Parathyroid adenoma (tissue), 2 donors: ENCODE measurements around the gene MAGI3.

Experiments
- H2AFZ ChIP-seq: fragments of 300-600 bp; sonication (generic); one replicate; pipeline ENCODE4 v1.7.0; 2017; ENCODE audit warnings: antibody characterized with exemption, mild to moderate bottlenecking
- H3K27ac ChIP-seq: fragments of 300-600 bp; sonication (generic); one replicate; pipeline ENCODE4 v1.7.0; 2017
- H3K27me3 ChIP-seq: fragments of 300-600 bp; sonication (generic); one replicate; pipeline ENCODE4 v1.7.0; 2017; ENCODE audit warnings: low read length; ENCODE audit not compliant: control insufficient read depth, insufficient read depth
- H3K36me3 ChIP-seq: fragments of 300-600 bp; sonication (generic); one replicate; pipeline ENCODE4 v1.7.0; 2017; ENCODE audit warnings: low read length; ENCODE audit not compliant: control insufficient read depth, insufficient read depth
- H3K4me1 ChIP-seq: fragments of 300-600 bp; sonication (generic); one replicate; pipeline ENCODE4 v1.7.0; 2017; ENCODE audit warnings: control low read depth
- H3K4me2 ChIP-seq: fragments of 300-600 bp; sonication (generic); one replicate; pipeline ENCODE4 v1.7.0; 2017; ENCODE audit warnings: low read length
- H3K4me3 ChIP-seq: fragments of 300-600 bp; sonication (generic); one replicate; pipeline ENCODE4 v1.7.0; 2017; ENCODE audit warnings: low read depth, low read length
- H3K79me2 ChIP-seq: fragments of 300-600 bp; sonication (generic); one replicate; pipeline ENCODE4 v1.7.0; 2017; ENCODE audit warnings: control low read depth
- H3K9ac ChIP-seq: fragments of 300-600 bp; sonication (generic); one replicate; pipeline ENCODE4 v1.7.0; 2017; ENCODE audit warnings: mild to moderate bottlenecking
- H3K9me3 ChIP-seq: fragments of 300-600 bp; sonication (generic); one replicate; pipeline ENCODE4 v1.7.0; 2017; ENCODE audit warnings: low read length; ENCODE audit not compliant: control insufficient read depth
- TF ChIP-seq, protein P1 (sequence below): fragments of 300-600 bp; sonication (generic); IDR thresholded peaks from one replicate; pipeline ENCODE4 v1.7.0; 2017; ENCODE audit warnings: antibody characterized with exemption, mild to moderate bottlenecking
- donor health status: primary hyperparathyroidism.

MAGI3 gene

DNA sequence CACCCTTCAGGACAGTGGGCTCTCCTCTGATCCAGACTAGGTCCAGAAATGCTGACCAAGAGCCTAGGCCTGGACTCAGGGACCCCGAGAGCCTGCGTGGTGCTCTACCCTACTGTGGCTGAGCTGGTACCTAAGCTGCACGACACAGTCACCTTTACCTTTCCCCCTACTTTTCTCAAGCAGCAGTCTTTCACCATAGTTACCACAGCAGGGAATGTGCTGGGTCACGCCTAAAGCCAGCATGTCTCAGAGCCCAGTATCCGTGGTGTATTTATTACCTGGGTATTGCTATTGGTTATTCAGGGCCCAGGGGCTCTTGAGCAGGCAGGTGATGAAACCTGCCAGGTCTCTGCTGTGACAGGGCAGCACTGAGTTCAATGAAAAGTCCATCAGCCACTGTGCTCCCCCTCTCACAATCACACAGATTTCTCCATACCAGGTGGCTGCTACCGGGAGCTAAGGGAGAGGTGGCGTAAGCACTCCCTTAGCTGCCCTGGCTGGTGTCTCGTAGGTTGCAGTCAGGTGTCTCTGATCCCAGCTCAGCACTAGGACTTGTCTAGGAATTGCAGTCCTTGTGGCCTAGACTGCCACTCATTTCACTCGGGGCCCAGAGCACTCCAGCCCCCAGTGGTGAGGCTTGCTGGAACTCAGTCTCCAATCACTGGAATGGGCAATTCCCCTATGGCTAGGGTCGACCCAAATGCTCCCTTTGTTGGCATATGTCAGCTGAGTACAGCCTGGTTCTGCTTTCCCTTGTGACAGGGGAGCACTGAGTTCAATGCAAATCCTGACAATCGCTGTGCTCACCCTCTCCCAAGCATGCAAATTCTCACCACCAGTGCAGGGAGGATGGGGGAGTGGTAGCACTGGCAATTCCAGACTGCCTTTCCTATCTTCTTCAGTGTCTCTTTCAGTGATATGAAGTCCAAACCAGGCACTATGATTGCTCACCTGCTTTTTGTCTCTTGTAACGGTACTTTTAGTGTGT is 240.3 kb downstream of the MAGI3 start:
- H3K27me3 ChIP-seq = no peaks in the 10 kb centered on the region
- H3K4me1 ChIP-seq = no peaks in the 10 kb centered on the region

DNA sequence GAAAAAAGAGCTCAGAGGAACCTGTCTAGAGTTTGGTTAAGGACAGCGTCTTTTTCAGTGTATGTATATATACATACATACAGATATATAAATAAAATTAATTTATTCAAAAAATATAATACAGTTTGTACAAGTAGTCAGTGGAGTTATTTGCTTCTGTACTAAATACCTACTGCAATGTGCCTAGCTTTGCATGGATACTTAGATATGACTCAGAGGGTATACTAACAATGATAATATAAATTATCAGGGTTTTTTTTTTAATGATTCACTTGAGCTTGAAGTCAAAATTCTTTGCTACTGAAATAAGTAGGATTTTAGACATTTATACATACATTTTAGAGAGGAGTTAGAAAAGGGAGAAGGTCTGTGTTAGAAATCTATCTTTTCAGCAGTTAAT is 251.1 kb downstream of the MAGI3 start:
- H3K4me2 ChIP-seq = no peak overlapping the region
- H2AFZ ChIP-seq = no peak overlapping the region
- no peak overlapping the region for H3K9ac ChIP-seq
- TF ChIP-seq, protein P1, sequence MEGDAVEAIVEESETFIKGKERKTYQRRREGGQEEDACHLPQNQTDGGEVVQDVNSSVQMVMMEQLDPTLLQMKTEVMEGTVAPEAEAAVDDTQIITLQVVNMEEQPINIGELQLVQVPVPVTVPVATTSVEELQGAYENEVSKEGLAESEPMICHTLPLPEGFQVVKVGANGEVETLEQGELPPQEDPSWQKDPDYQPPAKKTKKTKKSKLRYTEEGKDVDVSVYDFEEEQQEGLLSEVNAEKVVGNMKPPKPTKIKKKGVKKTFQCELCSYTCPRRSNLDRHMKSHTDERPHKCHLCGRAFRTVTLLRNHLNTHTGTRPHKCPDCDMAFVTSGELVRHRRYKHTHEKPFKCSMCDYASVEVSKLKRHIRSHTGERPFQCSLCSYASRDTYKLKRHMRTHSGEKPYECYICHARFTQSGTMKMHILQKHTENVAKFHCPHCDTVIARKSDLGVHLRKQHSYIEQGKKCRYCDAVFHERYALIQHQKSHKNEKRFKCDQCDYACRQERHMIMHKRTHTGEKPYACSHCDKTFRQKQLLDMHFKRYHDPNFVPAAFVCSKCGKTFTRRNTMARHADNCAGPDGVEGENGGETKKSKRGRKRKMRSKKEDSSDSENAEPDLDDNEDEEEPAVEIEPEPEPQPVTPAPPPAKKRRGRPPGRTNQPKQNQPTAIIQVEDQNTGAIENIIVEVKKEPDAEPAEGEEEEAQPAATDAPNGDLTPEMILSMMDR = no peak
- H3K27ac ChIP-seq = no peak overlapping the region
- no peaks in the 10 kb centered on the region for H3K36me3 ChIP-seq
- no peaks in the 10 kb centered on the region for H3K27me3 ChIP-seq
- no peaks in the 10 kb centered on the region for H3K4me1 ChIP-seq
- H3K4me3 ChIP-seq = no peak overlapping the region
- H3K79me2 ChIP-seq = no peaks in the 10 kb centered on the region
- H3K9me3 ChIP-seq = no peaks in the 10 kb centered on the region

More for the DNA sequence above, 240.3 kb downstream of the MAGI3 start:
- Histone ChIP-seq H3K9ac (no peak overlapping the region), H3K36me3 (no peaks in the 10 kb centered on the region), H3K4me2 (no peak overlapping the region), H3K9me3 (no peaks in the 10 kb centered on the region), H3K4me3 (no peak overlapping the region), H2AFZ (no peak overlapping the region), H3K27ac (no peak overlapping the region), H3K79me2 (no peaks in the 10 kb centered on the region)
- TF ChIP-seq, protein P1 = no peak

DNA sequence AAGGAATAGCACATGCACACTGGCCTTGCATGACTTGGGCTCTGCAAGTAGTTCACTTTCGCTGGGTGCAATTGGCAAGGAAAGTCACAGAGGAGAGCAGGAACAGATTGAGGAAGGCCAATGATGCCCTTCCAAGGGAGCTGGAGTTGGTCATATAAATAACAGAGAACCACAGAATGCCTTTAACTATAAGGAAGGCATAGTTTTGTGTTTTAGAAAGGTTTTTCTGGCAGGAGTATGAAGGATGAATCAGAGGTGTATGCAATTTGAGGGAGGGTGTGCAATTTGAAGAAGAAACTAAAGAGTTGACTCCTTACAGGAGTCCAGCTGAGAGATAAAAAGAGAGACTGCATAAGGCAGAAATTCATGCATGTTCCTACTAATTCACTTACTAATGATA is 256.8 kb downstream of the MAGI3 start:
- Histone ChIP-seq H3K36me3 (no peaks in the 10 kb centered on the region), H3K4me3 (no peak overlapping the region), H3K27me3 (no peaks in the 10 kb centered on the region), H3K4me2 (no peak overlapping the region), H2AFZ (no peak overlapping the region), H3K79me2 (no peaks in the 10 kb centered on the region), H3K9ac (no peak overlapping the region), H3K4me1 (no peaks in the 10 kb centered on the region), H3K9me3 (no peaks in the 10 kb centered on the region), H3K27ac (no peak overlapping the region)
- TF ChIP-seq, protein P1 = no peak

DNA sequence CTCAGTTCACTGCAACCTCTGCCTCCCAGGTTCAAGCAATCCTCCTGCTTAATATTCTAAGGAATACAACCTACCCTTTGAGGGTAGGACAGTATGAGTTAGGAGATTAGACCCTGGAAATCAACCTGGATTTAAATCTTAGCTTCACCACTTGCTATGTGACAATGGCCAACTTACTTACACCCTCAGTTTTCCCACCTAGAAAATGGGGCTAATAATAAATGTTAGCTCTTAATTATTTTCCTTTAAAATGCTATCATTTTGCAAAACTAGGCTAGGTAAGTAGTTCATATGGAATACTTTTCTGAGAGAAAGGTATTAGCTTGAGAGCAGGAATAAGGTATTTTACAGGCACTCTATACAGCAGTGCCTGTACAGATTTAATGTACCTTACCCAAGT is 258.2 kb downstream of the MAGI3 start:
- Histone ChIP-seq H3K9me3 (no peaks in the 10 kb centered on the region), H3K36me3 (no peaks in the 10 kb centered on the region), H2AFZ (no peak overlapping the region), H3K4me1 (no peaks in the 10 kb centered on the region), H3K4me2 (no peak overlapping the region), H3K4me3 (no peak overlapping the region), H3K27ac (no peak overlapping the region), H3K27me3 (no peaks in the 10 kb centered on the region), H3K79me2 (no peaks in the 10 kb centered on the region), H3K9ac (no peak overlapping the region)
- TF ChIP-seq, protein P1 = no peak
